Liver (tissue), 3 donors: ENCODE measurements around the gene LRRTM3.

Source experiments
- EGR1 ChIP-seq, 2 donors: IDR thresholded peaks; 2 replicates each; pipeline ENCODE4 v1.6.1; 2016 to 2018; ENCODE audit warnings: antibody characterized with exemption in 2 of 2, low read depth in 2 of 2
- FOXA2 ChIP-seq: IDR thresholded peaks from 2 replicates; pipeline ENCODE4 v1.6.1; 2016; ENCODE audit warnings: antibody characterized with exemption
- HNF4A ChIP-seq, 2 donors: conservative IDR thresholded peaks; 2 replicates each; pipeline ENCODE4 v1.6.1; 2016; ENCODE audit warnings: antibody characterized with exemption in 2 of 2, mild to moderate bottlenecking in 2 of 2
- HNF4G ChIP-seq: IDR thresholded peaks from 2 replicates; pipeline ENCODE4 v1.6.1; 2016; ENCODE audit warnings: antibody characterized with exemption
- JUND ChIP-seq, 2 donors: IDR thresholded peaks; 2 replicates each; pipeline ENCODE4 v1.6.1; 2016; ENCODE audit warnings: antibody characterized with exemption in 2 of 2
- RAD21 ChIP-seq, 2 donors: IDR thresholded peaks; 2 replicates each; pipeline ENCODE4 v1.6.1; 2016; ENCODE audit warnings: antibody characterized with exemption in 2 of 2, mild to moderate bottlenecking in 2 of 2
- RXRA ChIP-seq, 2 donors: IDR thresholded peaks; 2 replicates each; pipeline ENCODE4 v1.6.1; 2017 to 2018; ENCODE audit warnings: antibody characterized with exemption in 2 of 2, mild to moderate bottlenecking in 1 of 2
- TAF1 ChIP-seq: conservative IDR thresholded peaks from 2 replicates; pipeline ENCODE4 v1.6.1; 2016; ENCODE audit warnings: antibody characterized with exemption, mild to moderate bottlenecking
- YY1 ChIP-seq: IDR thresholded peaks from 2 replicates; pipeline ENCODE4 v1.6.1; 2016; ENCODE audit warnings: antibody characterized with exemption, mild to moderate bottlenecking
- TF ChIP-seq, protein P1 (sequence below): IDR thresholded peaks from 2 replicates; pipeline ENCODE4 v1.6.1; 2016; ENCODE audit warnings: antibody characterized with exemption
- TF ChIP-seq, protein P2 (sequence below): fragments of 150-350 bp; IDR thresholded peaks from 2 replicates; pipeline ENCODE4 v1.5.1; 2017; ENCODE audit warnings: improper control_type of control experiment, low read depth, low read length; ENCODE audit not compliant: missing input control
- TF ChIP-seq, protein P3 (sequence below): IDR thresholded peaks from 2 replicates; pipeline ENCODE4 v1.6.1; 2016; ENCODE audit warnings: antibody characterized with exemption, mild to moderate bottlenecking
- donor health status: healthy.
- donor health status: healthy.

DNA sequence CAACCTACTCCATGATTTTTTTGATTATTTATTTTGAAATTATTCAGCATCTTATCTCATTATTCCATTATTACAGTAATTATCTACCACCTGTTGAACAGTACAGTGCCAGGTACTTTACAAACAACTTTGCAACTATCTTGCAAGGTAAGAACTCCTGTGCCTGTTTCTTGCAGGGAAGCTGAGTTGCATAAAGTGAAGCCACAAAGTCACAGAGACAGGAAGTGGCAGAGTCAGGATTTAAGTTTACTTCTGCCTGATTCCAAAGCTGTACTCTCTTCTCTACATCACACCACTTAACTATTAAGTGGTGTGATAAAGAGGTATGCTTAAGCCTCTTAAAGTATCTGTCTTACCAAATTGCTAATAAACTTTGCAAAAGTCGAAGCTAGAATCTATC is 80.1 kb downstream of the LRRTM3 start:
- TF ChIP-seq EGR1 (IDR thresholded peaks at IDR 0.05; ENCODE audit: low read depth in 2 of 2) (no peak), TAF1 (no peak), RAD21 (IDR thresholded peaks at IDR 0.05) (no peak), YY1 (no peak), HNF4A (conservative IDR thresholded peaks at IDR 0.05) (no peak), FOXA2 (no peak), RXRA (IDR thresholded peaks at IDR 0.05) (no peak), HNF4G (no peak), JUND (IDR thresholded peaks at IDR 0.05) (no peak)
- TF ChIP-seq, protein P1, sequence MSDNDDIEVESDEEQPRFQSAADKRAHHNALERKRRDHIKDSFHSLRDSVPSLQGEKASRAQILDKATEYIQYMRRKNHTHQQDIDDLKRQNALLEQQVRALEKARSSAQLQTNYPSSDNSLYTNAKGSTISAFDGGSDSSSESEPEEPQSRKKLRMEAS = no peak
- TF ChIP-seq, protein P2, sequence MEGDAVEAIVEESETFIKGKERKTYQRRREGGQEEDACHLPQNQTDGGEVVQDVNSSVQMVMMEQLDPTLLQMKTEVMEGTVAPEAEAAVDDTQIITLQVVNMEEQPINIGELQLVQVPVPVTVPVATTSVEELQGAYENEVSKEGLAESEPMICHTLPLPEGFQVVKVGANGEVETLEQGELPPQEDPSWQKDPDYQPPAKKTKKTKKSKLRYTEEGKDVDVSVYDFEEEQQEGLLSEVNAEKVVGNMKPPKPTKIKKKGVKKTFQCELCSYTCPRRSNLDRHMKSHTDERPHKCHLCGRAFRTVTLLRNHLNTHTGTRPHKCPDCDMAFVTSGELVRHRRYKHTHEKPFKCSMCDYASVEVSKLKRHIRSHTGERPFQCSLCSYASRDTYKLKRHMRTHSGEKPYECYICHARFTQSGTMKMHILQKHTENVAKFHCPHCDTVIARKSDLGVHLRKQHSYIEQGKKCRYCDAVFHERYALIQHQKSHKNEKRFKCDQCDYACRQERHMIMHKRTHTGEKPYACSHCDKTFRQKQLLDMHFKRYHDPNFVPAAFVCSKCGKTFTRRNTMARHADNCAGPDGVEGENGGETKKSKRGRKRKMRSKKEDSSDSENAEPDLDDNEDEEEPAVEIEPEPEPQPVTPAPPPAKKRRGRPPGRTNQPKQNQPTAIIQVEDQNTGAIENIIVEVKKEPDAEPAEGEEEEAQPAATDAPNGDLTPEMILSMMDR = no peak
- TF ChIP-seq, protein P3, sequence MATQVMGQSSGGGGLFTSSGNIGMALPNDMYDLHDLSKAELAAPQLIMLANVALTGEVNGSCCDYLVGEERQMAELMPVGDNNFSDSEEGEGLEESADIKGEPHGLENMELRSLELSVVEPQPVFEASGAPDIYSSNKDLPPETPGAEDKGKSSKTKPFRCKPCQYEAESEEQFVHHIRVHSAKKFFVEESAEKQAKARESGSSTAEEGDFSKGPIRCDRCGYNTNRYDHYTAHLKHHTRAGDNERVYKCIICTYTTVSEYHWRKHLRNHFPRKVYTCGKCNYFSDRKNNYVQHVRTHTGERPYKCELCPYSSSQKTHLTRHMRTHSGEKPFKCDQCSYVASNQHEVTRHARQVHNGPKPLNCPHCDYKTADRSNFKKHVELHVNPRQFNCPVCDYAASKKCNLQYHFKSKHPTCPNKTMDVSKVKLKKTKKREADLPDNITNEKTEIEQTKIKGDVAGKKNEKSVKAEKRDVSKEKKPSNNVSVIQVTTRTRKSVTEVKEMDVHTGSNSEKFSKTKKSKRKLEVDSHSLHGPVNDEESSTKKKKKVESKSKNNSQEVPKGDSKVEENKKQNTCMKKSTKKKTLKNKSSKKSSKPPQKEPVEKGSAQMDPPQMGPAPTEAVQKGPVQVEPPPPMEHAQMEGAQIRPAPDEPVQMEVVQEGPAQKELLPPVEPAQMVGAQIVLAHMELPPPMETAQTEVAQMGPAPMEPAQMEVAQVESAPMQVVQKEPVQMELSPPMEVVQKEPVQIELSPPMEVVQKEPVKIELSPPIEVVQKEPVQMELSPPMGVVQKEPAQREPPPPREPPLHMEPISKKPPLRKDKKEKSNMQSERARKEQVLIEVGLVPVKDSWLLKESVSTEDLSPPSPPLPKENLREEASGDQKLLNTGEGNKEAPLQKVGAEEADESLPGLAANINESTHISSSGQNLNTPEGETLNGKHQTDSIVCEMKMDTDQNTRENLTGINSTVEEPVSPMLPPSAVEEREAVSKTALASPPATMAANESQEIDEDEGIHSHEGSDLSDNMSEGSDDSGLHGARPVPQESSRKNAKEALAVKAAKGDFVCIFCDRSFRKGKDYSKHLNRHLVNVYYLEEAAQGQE = no peak
